ENCODE results near the gene PRDM7.
"Not testable (repeated sequence)": the region's sequence is repeated elsewhere in the genome, so short reads cannot be mapped to it uniquely, and the experiment has no call there.

- not testable (repeated sequence) for TF ChIP-seq CTCF (IDR thresholded peaks at IDR 0.05; ENCODE audit: poor library complexity, severe bottlenecking); RAD21 (conservative IDR thresholded peaks at IDR 0.05); POLR2AphosphoS5 (IDR thresholded peaks at IDR 0.05); EZH2 (IDR thresholded peaks at IDR 0.05; ENCODE audit: borderline replicate concordance, insufficient read depth, low read length, poor library complexity, severe bottlenecking); EP300 (conservative IDR thresholded peaks at IDR 0.05; ENCODE audit: poor library complexity, severe bottlenecking)
These were observed 17.7 kb upstream of the PRDM7 start for GRCh38 chr16:90094791-90095190.

Data from neural cell (in vitro differentiated cells).